ENCODE data around the gene PARD3B.

PARD3B gene

GRCh38 chr2:204578928-204579598 lies 33.8 kb downstream of the PARD3B start:
- H3K4me3 ChIP-seq (ENCODE audit: low read length) = no peak overlapping the region
- no peak for DNase-seq (ENCODE audit: low read depth, low spot score)

- DNase-seq (ENCODE audit: low read depth, low spot score) = no peak
- no peak overlapping the region for H3K4me3 ChIP-seq (ENCODE audit: low read length)
These were observed 36.7 kb downstream of the PARD3B start for GRCh38 chr2:204581946-204582345.

DNA sequence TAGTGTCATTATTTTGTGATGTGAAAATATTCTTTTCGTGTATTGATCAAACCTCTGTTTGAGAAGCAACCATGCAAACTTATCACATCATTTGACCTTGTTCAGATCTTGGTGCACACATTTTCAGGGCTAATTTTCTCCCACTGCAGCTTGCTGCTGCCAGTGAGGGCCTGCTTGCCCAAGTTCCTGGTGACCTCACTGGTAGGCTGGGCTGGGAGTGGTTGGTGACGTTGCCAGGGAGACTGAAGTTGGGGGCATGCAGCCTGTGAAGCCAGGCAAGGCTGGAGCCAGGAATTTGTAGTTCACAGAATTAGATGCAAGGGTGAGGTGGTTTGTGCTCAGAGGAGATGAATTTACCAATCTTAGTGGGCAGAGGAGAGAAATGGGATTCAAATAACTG lies 38.5 kb downstream of the PARD3B start:
- no peak overlapping the region for H3K4me3 ChIP-seq (ENCODE audit: low read length)
- DNase-seq (ENCODE audit: low read depth, low spot score) = no peak

DNA sequence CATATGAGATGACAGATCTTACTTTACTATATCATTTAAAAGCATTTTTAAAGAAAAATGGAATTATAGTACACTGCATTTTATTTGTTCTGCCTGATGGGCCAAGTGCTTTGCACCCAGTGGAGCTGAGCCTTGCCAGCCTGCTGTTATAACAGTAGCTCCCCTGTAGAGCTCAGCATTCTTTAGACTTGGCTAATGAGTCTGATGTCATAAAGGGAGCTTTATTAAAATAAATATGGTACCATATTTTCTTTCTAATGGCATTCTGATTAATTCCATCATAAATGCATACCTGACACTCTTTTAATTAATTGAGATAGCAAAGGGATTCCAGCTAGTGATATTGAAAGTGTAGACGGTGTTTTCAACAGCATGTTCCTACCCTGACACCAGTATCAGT lies 40.7 kb downstream of the PARD3B start:
- no peak overlapping the region for H3K4me3 ChIP-seq (ENCODE audit: low read length)
- no peak for DNase-seq (ENCODE audit: low read depth, low spot score)

GRCh38 chr2:204586444-204587180 lies 41.3 kb downstream of the PARD3B start:
- no peak for DNase-seq (ENCODE audit: low read depth, low spot score)
- H3K4me3 ChIP-seq (ENCODE audit: low read length) = no peak overlapping the region

DNA sequence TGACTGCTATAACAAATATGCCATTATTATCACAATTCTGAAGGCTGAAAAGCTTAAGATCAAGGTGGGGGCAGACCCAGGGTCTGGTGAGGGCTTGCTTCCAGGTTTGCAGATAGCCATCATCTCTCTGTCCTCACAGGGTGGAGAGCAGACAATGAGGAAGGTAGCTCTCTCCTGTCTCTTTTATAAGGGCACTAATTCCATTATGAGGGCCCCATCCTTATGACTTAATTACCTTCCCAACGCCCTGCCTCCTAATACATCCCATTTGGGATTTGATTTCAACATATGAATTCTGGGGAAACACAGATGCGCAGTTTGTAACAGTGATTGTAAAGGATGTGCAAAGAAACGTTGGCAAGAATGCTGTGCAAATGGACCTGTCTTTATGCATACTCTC lies 44.8 kb downstream of the PARD3B start:
- DNase-seq (ENCODE audit: low read depth, low spot score) = no peak
- H3K4me3 ChIP-seq (ENCODE audit: low read length) = no peak overlapping the region

DNA sequence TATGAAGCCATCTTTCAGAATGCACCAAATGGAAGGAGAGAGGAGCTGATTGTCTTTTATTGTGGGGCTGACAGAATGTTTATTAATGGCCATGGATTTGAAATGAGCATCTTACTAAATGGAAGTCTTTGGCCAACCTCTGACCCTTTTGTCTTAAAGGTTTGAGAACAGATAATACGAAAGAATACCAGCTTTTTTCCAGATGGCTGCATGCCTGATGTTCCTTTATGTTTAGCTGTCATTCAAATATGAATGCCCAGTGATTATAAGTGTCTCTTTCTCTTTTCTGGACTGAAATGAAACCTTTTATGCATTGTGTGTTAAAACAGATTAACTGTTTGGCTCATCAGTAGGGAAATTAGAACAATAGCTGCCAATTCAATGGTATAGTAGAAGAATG lies 46.0 kb downstream of the PARD3B start:
- no peak for DNase-seq (ENCODE audit: low read depth, low spot score)
- H3K4me3 ChIP-seq (ENCODE audit: low read length) = no peak overlapping the region

GRCh38 chr2:204604061-204604460 lies 58.8 kb downstream of the PARD3B start:
- no peak overlapping the region for H3K4me3 ChIP-seq (ENCODE audit: low read length)
- no peak for DNase-seq (ENCODE audit: low read depth, low spot score)

DNA sequence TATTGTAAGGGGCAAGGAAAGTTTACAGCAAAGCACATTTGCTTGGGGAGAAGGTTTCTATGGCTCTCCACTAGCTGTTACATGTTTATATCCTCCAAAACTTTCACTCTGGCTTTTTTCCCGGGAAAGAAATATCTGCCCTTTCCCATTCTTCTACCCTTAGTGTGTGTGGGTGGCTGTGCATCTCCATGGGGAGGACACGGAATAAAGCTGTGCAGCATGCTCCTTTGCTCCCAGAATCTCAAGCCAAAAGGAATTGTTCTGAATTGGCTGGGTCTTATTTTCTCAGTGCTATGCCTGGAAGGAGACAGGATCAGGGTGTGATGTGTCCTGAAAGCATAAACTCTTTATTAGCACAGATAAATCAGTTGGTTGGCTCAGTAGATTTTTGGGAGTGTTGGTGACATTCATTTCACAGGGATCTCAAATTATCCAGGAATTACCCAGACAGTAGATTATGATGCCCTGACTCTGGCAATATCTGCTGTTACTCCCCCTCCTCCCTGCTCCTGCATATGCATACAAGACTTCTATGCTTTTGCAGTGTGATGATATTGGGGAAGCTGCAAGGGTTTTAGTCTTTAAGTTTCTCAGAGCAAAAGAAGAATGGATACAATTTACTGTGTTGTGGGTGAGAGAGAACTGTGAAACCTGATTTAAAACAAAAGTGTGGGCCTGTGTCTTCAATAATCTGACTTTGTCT lies 63.1 kb downstream of the PARD3B start:
- no peak for DNase-seq (ENCODE audit: low read depth, low spot score)
- no peak overlapping the region for H3K4me3 ChIP-seq (ENCODE audit: low read length)

GRCh38 chr2:204611017-204611631 lies 65.8 kb downstream of the PARD3B start:
- H3K4me3 ChIP-seq (ENCODE audit: low read length) = no peak overlapping the region
- DNase-seq (ENCODE audit: low read depth, low spot score) = no peak

- DNase-seq (ENCODE audit: low read depth, low spot score) = no peak
- H3K4me3 ChIP-seq (ENCODE audit: low read length) = no peak overlapping the region
These were observed 66.5 kb downstream of the PARD3B start for GRCh38 chr2:204611764-204612163.

- no peak overlapping the region for H3K4me3 ChIP-seq (ENCODE audit: low read length)
- no peak for DNase-seq (ENCODE audit: low read depth, low spot score)
These were observed 68.4 kb downstream of the PARD3B start for GRCh38 chr2:204613635-204614034.

GRCh38 chr2:204615456-204615855 lies 70.2 kb downstream of the PARD3B start:
- no peak for DNase-seq (ENCODE audit: low read depth, low spot score)
- H3K4me3 ChIP-seq (ENCODE audit: low read length) = no peak overlapping the region

DNA sequence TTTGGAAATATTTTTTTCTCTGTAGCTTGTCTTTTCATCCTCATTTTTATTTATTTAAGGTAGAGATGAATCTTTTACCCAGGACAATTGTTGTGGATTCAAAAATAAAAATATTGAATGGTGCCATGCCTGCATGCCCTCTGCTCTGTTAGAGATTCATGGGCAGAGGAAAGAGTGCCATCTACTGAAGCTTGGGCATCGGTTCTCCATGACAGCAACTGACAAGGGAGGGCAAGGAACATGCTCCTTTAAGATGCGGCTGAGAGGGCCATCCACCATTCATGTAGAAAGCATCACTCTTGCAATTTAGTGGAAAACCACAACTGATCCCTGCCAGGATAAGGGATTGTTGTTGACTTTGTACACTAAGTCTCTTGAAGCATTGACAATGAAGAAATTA lies 79.9 kb downstream of the PARD3B start:
- no peak for DNase-seq (ENCODE audit: low read depth, low spot score)
- H3K4me3 ChIP-seq (ENCODE audit: low read length) = no peak overlapping the region

- no peak overlapping the region for H3K4me3 ChIP-seq (ENCODE audit: low read length)
- DNase-seq (ENCODE audit: low read depth, low spot score) = no peak
These were observed 83.8 kb downstream of the PARD3B start for GRCh38 chr2:204628926-204629712.

GRCh38 chr2:204632410-204632809 lies 87.1 kb downstream of the PARD3B start:
- no peak overlapping the region for H3K4me3 ChIP-seq (ENCODE audit: low read length)
- no peak for DNase-seq (ENCODE audit: low read depth, low spot score)

DNA sequence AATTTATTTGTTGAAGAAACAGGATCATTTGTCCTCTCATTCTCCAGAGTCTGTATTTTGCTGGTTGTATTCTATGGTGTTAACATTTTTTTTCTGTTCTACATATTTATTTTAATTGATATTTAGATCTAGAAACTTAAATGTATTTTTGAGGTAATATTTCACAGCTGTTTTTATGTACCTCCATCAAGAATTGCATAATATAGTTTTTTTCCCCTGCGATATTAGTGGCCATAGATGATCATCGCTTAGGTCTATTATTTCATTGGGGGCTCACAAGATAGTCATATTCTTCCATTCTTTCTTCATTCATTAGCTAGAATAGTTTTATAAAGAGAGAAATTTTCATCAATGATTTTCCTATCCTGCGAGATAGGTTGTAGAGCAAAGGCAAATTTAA lies 89.3 kb downstream of the PARD3B start:
- DNase-seq (ENCODE audit: low read depth, low spot score) = no peak
- no peak overlapping the region for H3K4me3 ChIP-seq (ENCODE audit: low read length)

DNA sequence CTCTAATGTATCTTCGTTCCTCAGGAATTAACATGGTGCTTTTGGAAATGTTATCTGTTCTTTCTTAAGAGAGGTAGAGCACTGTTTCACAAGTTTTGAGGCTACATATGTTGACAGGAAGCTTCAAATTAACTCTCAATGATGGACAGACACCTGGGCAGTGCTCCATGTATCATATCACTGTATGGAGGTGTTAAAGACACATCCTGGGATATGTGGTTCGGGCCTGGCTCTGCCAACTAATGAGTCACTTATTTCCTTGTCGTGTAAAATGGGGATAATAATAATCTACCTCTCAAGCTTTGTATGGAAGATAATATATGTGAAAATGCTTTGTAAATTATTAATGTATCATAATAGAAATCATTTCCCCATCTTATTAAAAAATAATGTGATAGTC lies 90.2 kb downstream of the PARD3B start:
- no peak for DNase-seq (ENCODE audit: low read depth, low spot score)

GRCh38 chr2:204638471-204639194 lies 93.4 kb downstream of the PARD3B start:
- H3K4me3 ChIP-seq (ENCODE audit: low read length) = no peak overlapping the region
- DNase-seq (ENCODE audit: low read depth, low spot score) = no peak

More for the DNA sequence above, 90.2 kb downstream of the PARD3B start:
- no peak overlapping the region for H3K4me3 ChIP-seq (ENCODE audit: low read length)
